NB4 (cell line): ENCODE data around the gene VEGFA.

Experiments
- CTCF ChIP-seq: IDR thresholded peaks from one replicate; pipeline ENCODE4 v1.5.1; 2012; ENCODE audit warnings: low read depth, low read length
- MAX ChIP-seq: IDR thresholded peaks from 2 replicates; pipeline ENCODE4 v1.6.1; 2011; ENCODE audit warnings: low read depth, low read length
- MYC ChIP-seq: IDR thresholded peaks from 2 replicates; pipeline ENCODE4 v1.6.1; 2011; ENCODE audit warnings: low read depth, low read length
- POLR2A ChIP-seq: IDR thresholded peaks from 2 replicates; pipeline ENCODE4 v1.6.1; 2011; ENCODE audit warnings: mild to moderate bottlenecking; ENCODE audit not compliant: insufficient read length; ENCODE audit errors: extremely low read depth

- TF ChIP-seq CTCF, result no peak
- TF ChIP-seq POLR2A, result no peak
- TF ChIP-seq MYC, result no peak
- no peak for TF ChIP-seq MAX
Measured at GRCh38 chr6:43778976-43779851, 9.2 kb downstream of the VEGFA start.
